Endothelial cell of umbilical vein (primary cell): ENCODE results near the gene PDE4B. TPM values are rescaled to one million over a fixed set of nuclear protein-coding genes. Genes with fewer than 3 reads are reported as not detected.

Source experiments
- BruUV-seq: library from RNA; stranded (reverse); fragments of 400-500 nt; replicated peaks from 2 replicates; lab custom pipeline; 2021; lab: Mats Ljungman, UMichigan
- CTCF ChIA-PET: fragments of 300-600, 350-600 bp; sonication (Branson Sonifier 250); formaldehyde crosslinking; loops from one replicate; lab custom pipeline; 2021; ENCODE audit warnings: antibody characterized with exemption, inconsistent platforms; lab: Charles Lee
- POLR2A ChIA-PET: fragments of 300-600, 350-600 bp; sonication (Branson Sonifier 250); formaldehyde crosslinking; loops from one replicate; lab custom pipeline; 2021; ENCODE audit warnings: antibody characterized with exemption, inconsistent platforms; lab: Charles Lee
- DNase-seq: peaks from one replicate; pipeline ENCODE4 v3.0.0-alpha.2; 2011; ENCODE audit warnings: low read depth, low spot score
- FAIRE-seq: peaks from 2 replicates; lab custom pipeline; 2011; peaks lifted over from hg19 to GRCh38; lab: Jason Lieb, UNC
- H2AFZ ChIP-seq: 2 replicates; pipeline ENCODE4 v1.6.0; 2012; ENCODE audit warnings: low read depth, low read length, control low read depth, inconsistent platforms
- H3K27ac ChIP-seq: 2 replicates; pipeline ENCODE4 v1.5.1; 2011; ENCODE audit warnings: low read depth, mild to moderate bottlenecking, control low read depth, low read length, moderate library complexity; ENCODE audit not compliant: insufficient read depth
- H3K27me3 ChIP-seq, 2 experiments: 2 replicates each; pipeline versions ENCODE4 v1.6.0 to v1.6.1; 2011; ENCODE audit warnings: low read length in 2 of 2, mixed read lengths in 1 of 2; ENCODE audit not compliant: control insufficient read depth in 2 of 2, insufficient read depth in 2 of 2
- H3K36me3 ChIP-seq, 2 experiments: 2 replicates in 1 of 2; 3 replicates in 1 of 2; pipeline ENCODE4 v1.5.1; 2011; ENCODE audit warnings: low read length in 2 of 2, mild to moderate bottlenecking in 1 of 2, moderate library complexity in 1 of 2; ENCODE audit not compliant: control insufficient read depth in 2 of 2, insufficient read depth in 2 of 2; ENCODE audit errors: extremely low read depth in 1 of 2
- H3K4me1 ChIP-seq: 3 replicates; pipeline ENCODE4 v1.5.1; 2011; ENCODE audit warnings: mild to moderate bottlenecking, low read length; ENCODE audit not compliant: control insufficient read depth, insufficient read depth; ENCODE audit errors: extremely low read depth
- H3K4me2 ChIP-seq: 2 replicates; pipeline ENCODE4 v1.6.1; 2011; ENCODE audit warnings: low read length, control low read depth, mixed read lengths; ENCODE audit not compliant: insufficient read depth
- H3K4me3 ChIP-seq, 3 experiments: fragments of 200-600 bp in 1 of 3; sonication (generic), shearing (Covaris generic) in 1 of 3; replicated peaks in 1 of 3; 2 replicates each; pipeline ENCODE4 v1.5.1; 2011 to 2016; ENCODE audit warnings: control low read depth in 3 of 3, low read length in 3 of 3, mild to moderate bottlenecking in 2 of 3, inconsistent platforms in 1 of 3, low read depth in 1 of 3, moderate library complexity in 1 of 3; ENCODE audit not compliant: insufficient read depth in 1 of 3
- H3K79me2 ChIP-seq: 2 replicates; pipeline ENCODE4 v1.6.0; 2012; ENCODE audit warnings: low read length, inconsistent platforms; ENCODE audit not compliant: control insufficient read depth, insufficient read depth
- H3K9ac ChIP-seq: replicated peaks from 2 replicates; pipeline ENCODE3; 2011; ENCODE audit warnings: low read length, control low read depth; ENCODE audit not compliant: insufficient read depth; ENCODE audit errors: extremely low read depth
- H3K9me1 ChIP-seq: replicated peaks from 3 replicates; pipeline ENCODE4 v1.6.0; 2011; ENCODE audit warnings: mild to moderate bottlenecking, low read length; ENCODE audit not compliant: control insufficient read depth, insufficient read depth; ENCODE audit errors: extremely low read depth
- H3K9me3 ChIP-seq: replicated peaks from 2 replicates; pipeline ENCODE4 v1.5.1; 2012; ENCODE audit warnings: low read length, inconsistent platforms; ENCODE audit not compliant: control insufficient read depth, insufficient read depth
- H4K20me1 ChIP-seq: replicated peaks from 2 replicates; pipeline ENCODE3; 2011; ENCODE audit warnings: mild to moderate bottlenecking, low read length; ENCODE audit not compliant: control insufficient read depth, insufficient read depth; ENCODE audit errors: extremely low read depth
- EZH2 ChIP-seq: IDR thresholded peaks from 2 replicates; pipeline ENCODE4 v1.6.1; 2012; ENCODE audit warnings: borderline replicate concordance, low read depth, mild to moderate bottlenecking, moderate library complexity, low read length, inconsistent platforms; ENCODE audit not compliant: severe bottlenecking
- FOS ChIP-seq: IDR thresholded peaks from 2 replicates; pipeline ENCODE4 v1.6.1; 2011; ENCODE audit warnings: mild to moderate bottlenecking, low read length, moderate library complexity, borderline replicate concordance; ENCODE audit not compliant: insufficient read depth
- GATA2 ChIP-seq: IDR thresholded peaks from 2 replicates; pipeline ENCODE4 v1.7.0; 2011; ENCODE audit warnings: low read depth, mild to moderate bottlenecking, moderate library complexity, mixed read lengths, low read length; ENCODE audit not compliant: insufficient read length, insufficient read depth
- JUN ChIP-seq: IDR thresholded peaks from 2 replicates; pipeline ENCODE4 v1.6.1; 2011; ENCODE audit warnings: borderline replicate concordance, low read depth; ENCODE audit not compliant: insufficient read length, insufficient read depth
- MAX ChIP-seq: IDR thresholded peaks from 2 replicates; pipeline ENCODE4 v1.6.1; 2011; ENCODE audit not compliant: insufficient read depth, insufficient read length
- MYC ChIP-seq: IDR thresholded peaks from one replicate; pipeline ENCODE4 v1.6.1; 2011; ENCODE audit warnings: mild to moderate bottlenecking, low read depth, low read length
- POLR2A ChIP-seq: IDR thresholded peaks from 2 replicates; pipeline ENCODE4 v1.6.1; 2012; ENCODE audit warnings: low read depth, mild to moderate bottlenecking, control low read depth, low read length
- POLR2AphosphoS5 ChIP-seq: IDR thresholded peaks from 2 replicates; pipeline ENCODE4 v1.6.1; 2012; ENCODE audit warnings: low read depth, mild to moderate bottlenecking, control low read depth, low read length, moderate library complexity; ENCODE audit not compliant: insufficient read depth
- dilution Hi-C: fragments of 300-500 bp; cut with MboI; formaldehyde crosslinking; loops from one replicate; pipeline ENCODE4 v1.15.0; 2019; ENCODE audit warnings: low sequenced_read_pairs; ENCODE audit not compliant: extremely low pct_ligation_motif_present
- intact Hi-C: fragments of 100-400 bp; cut with micrococcal nuclease; formaldehyde crosslinking; loops from one replicate; pipeline ENCODE4 v1.10.0; 2022
- polyA plus RNA-seq, 4 experiments: library from polyadenylated mRNA; depleted of rRNA in 3 of 4; stranded (reverse) in 3 of 4; unstranded in 1 of 4; fragments of >200 nt; gene quantifications; 2 replicates each; pipeline versions ENCODE4 v1.2.1 to v1.2.3, GENCODE V29; 2011 to 2012; ENCODE audit warnings: missing spikeins in 1 of 4
- total RNA-seq: library from RNA; stranded (reverse); gene quantifications from 2 replicates; pipeline ENCODE4 v1.2.3, GENCODE V29; 2021
- TF ChIP-seq, protein P1 (sequence below), 2 donors: IDR thresholded peaks; 1 replicate in 1 of 2; 2 replicates in 1 of 2; pipeline ENCODE4 v1.5.1; 2011; ENCODE audit warnings: low read length in 2 of 2, mild to moderate bottlenecking in 2 of 2, moderate library complexity in 2 of 2, control low read depth in 1 of 2, inconsistent platforms in 1 of 2, low read depth in 1 of 2; ENCODE audit not compliant: insufficient read depth in 1 of 2; ENCODE audit errors: extremely low read depth in 1 of 2

PDE4B gene
- total and polyA plus RNA-seq, 2 donors (not counting 3 experiments of a cell fraction or from before 2014, with no cell fraction given) = 63.5 to 69.8 TPM

DNA sequence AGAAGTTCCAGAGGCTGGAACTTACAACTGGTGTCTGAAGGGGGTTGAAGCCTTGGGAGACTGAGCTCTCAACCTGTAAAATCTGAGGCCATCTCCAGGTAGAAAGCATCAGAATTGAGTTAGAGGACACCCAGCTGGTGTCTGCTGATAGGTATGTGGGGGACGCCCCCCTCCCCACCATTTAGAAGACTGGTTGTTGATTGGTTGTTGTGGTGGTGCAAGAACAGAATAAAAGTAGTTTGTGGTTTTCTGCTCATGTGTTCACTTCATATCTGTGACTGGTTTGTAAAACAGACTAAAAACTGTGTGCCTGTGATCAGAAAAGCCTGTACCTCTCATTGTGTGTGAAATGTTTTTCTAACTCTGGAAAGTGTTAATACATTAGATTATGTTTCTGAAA is 33.2 kb upstream of the PDE4B start:
- BruUV-seq = no TSS peak
- no peaks in the 10 kb centered on the region for H3K79me2 ChIP-seq
- FAIRE-seq = no peak
- ChIA-PET POLR2A (no interaction called here), CTCF (no interaction called here)
- no peaks in the 10 kb centered on the region for H4K20me1 ChIP-seq
- no peaks in the 10 kb centered on the region for H3K27me3 ChIP-seq
- no peaks in the 10 kb centered on the region for H3K9me1 ChIP-seq
- H3K36me3 ChIP-seq = no peaks in the 10 kb centered on the region
- H3K27ac ChIP-seq = no peak overlapping the region
- H3K9ac ChIP-seq = no peak overlapping the region
- H3K4me3 ChIP-seq = no peak overlapping the region
- H3K4me2 ChIP-seq = no peak overlapping the region
- TF ChIP-seq POLR2A (no peak), JUN (no peak), GATA2 (no peak), MYC (no peak), MAX (no peak), POLR2AphosphoS5 (no peak), FOS (no peak), EZH2 (no peak)
- TF ChIP-seq, protein P1, sequence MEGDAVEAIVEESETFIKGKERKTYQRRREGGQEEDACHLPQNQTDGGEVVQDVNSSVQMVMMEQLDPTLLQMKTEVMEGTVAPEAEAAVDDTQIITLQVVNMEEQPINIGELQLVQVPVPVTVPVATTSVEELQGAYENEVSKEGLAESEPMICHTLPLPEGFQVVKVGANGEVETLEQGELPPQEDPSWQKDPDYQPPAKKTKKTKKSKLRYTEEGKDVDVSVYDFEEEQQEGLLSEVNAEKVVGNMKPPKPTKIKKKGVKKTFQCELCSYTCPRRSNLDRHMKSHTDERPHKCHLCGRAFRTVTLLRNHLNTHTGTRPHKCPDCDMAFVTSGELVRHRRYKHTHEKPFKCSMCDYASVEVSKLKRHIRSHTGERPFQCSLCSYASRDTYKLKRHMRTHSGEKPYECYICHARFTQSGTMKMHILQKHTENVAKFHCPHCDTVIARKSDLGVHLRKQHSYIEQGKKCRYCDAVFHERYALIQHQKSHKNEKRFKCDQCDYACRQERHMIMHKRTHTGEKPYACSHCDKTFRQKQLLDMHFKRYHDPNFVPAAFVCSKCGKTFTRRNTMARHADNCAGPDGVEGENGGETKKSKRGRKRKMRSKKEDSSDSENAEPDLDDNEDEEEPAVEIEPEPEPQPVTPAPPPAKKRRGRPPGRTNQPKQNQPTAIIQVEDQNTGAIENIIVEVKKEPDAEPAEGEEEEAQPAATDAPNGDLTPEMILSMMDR (IDR thresholded peaks at IDR 0.05; ENCODE audit: extremely low read depth in 1 of 2, insufficient read depth in 1 of 2, low read depth in 1 of 2, low read length in 2 of 2) = no peak
- H3K9me3 ChIP-seq = no peaks in the 10 kb centered on the region
- dilution Hi-C loops = no loop called here
- intact Hi-C loops = no loop called here
- no peak overlapping the region for H2AFZ ChIP-seq
- DNase-seq = no peak
- H3K4me1 ChIP-seq = no peaks in the 10 kb centered on the region
